ENCODE results near the gene CABP4.

The CABP4 gene

GRCh38 chr11:67410984-67411784 lies 44.0 kb upstream of the CABP4 start:
- no peaks in the 10 kb centered on the region for H3K27me3 ChIP-seq (ENCODE audit: insufficient read depth, poor library complexity, severe bottlenecking)
- TF ChIP-seq CTCF (IDR thresholded peaks at IDR 0.05; ENCODE audit: insufficient read depth, low read length) (no peak), GABPA (IDR thresholded peaks at IDR 0.05; ENCODE audit: low read depth) (no peak), REST (IDR thresholded peaks at IDR 0.05; ENCODE audit: insufficient replicate concordance, low read depth) (no peak), POLR2AphosphoS5 (IDR thresholded peaks at IDR 0.05; ENCODE audit: low read depth) (no peak), SPI1 (IDR thresholded peaks at IDR 0.05; ENCODE audit: borderline replicate concordance, low read depth) (no peak)
- H3K27ac ChIP-seq (replicated peaks): no peak overlapping the region
- DNase-seq (ENCODE audit: low read depth in 1 of 2, low spot score in 1 of 2): no peak
- no peak overlapping the region for H3K4me3 ChIP-seq (replicated peaks; ENCODE audit: insufficient read depth, low read length)

GRCh38 chr11:67411785-67412152 lies 43.4 kb upstream of the CABP4 start:
- DNase-seq (ENCODE audit: low read depth in 1 of 2, low spot score in 1 of 2): no peak
- H3K27ac ChIP-seq (replicated peaks): no peak overlapping the region
- no peak for TF ChIP-seq POLR2AphosphoS5 (IDR thresholded peaks at IDR 0.05; ENCODE audit: low read depth)
- H3K27me3 ChIP-seq (ENCODE audit: insufficient read depth, poor library complexity, severe bottlenecking): no peaks in the 10 kb centered on the region
- no peak overlapping the region for H3K4me3 ChIP-seq (replicated peaks; ENCODE audit: insufficient read depth, low read length)

GRCh38 chr11:67412495-67413179 lies 42.5 kb upstream of the CABP4 start:
- Histone ChIP-seq H3K27me3 (ENCODE audit: insufficient read depth, poor library complexity, severe bottlenecking) (no peaks in the 10 kb centered on the region), H3K27ac (replicated peaks) (no peak overlapping the region), H3K4me3 (replicated peaks; ENCODE audit: insufficient read depth, low read length) (no peak overlapping the region)
- TF ChIP-seq GABPA (IDR thresholded peaks at IDR 0.05; ENCODE audit: low read depth) (no peak), REST (IDR thresholded peaks at IDR 0.05; ENCODE audit: insufficient replicate concordance, low read depth) (no peak), CTCF (IDR thresholded peaks at IDR 0.05; ENCODE audit: insufficient read depth, low read length) (no peak), SPI1 (IDR thresholded peaks at IDR 0.05; ENCODE audit: borderline replicate concordance, low read depth) (no peak), POLR2AphosphoS5 (IDR thresholded peaks at IDR 0.05; ENCODE audit: low read depth) (no peak)
- no peak for DNase-seq (ENCODE audit: low read depth in 1 of 2, low spot score in 1 of 2)

GRCh38 chr11:67413266-67413849 lies 41.8 kb upstream of the CABP4 start:
- no peak overlapping the region for H3K27ac ChIP-seq (replicated peaks)
- TF ChIP-seq SPI1 (IDR thresholded peaks at IDR 0.05; ENCODE audit: borderline replicate concordance, low read depth) (no peak), CTCF (IDR thresholded peaks at IDR 0.05; ENCODE audit: insufficient read depth, low read length) (no peak), REST (IDR thresholded peaks at IDR 0.05; ENCODE audit: insufficient replicate concordance, low read depth) (no peak), GABPA (IDR thresholded peaks at IDR 0.05; ENCODE audit: low read depth) (no peak), POLR2AphosphoS5 (IDR thresholded peaks at IDR 0.05; ENCODE audit: low read depth) (no peak)
- H3K4me3 ChIP-seq (replicated peaks; ENCODE audit: insufficient read depth, low read length): no peak overlapping the region
- no peaks in the 10 kb centered on the region for H3K27me3 ChIP-seq (ENCODE audit: insufficient read depth, poor library complexity, severe bottlenecking)
- no peak for DNase-seq (ENCODE audit: low read depth in 1 of 2, low spot score in 1 of 2)

Measured in HL-60 (cell line).